Measurements from ENCODE around the gene SDHB. TPM values are rescaled to one million over a fixed set of nuclear protein-coding genes. Genes with fewer than 3 reads are reported as not detected.
A peak's percentile ranks its signal among the peaks of the same experiment; 100 is the strongest.

SDHB gene
- total RNA-seq, 4 donors from 2014 or later: 79.6 to 130 (median 86.3) TPM

DNA sequence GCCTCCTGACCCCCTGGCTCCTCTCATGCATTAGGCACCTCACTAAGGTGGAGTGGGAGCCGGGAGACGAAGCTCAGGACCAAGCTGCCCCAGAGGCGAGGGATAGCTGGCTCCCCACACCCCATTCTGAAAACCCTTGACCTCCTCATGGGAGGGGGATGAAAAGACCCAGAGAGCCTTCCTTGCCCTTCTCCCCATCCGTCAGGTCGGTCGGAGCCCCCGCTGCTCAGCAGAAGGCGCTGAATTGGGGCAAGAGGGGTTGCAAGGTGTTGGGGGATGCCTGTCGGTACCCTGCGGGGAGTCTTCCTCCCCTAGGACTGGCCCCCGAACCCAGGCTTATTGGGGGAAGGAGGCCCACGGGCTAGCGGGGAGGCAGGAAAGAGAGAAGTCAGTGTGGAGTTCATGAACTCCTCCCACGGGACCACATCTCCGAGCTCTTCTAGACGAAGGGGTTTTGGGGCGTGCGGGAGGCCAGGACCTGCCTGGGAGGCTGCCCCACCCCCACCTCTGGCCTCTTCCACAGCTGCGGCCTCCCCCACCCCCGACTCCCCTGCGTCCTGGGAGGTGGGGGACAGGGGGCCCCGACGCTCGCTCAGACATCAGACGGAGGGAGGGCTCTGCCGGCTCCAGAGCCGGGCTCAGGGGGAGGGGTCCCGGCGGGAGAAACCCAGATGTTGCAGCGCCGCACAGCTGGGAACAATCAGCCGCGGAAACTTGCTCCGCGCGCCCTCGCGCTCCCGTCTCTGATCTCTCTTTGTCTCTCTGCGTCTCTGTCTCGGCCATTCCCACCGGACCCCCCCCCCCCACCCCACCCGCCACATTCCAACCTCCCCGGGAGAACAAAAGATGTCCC lies 74.1 kb downstream of the SDHB start:
- H3K27me3 ChIP-seq: peaks cover 0 to 18% of the 10 kb centered on the region in 2 donors
- peaks cover 0 to 48% (median 4%) of the 10 kb centered on the region in 4 donors for H3K4me1 ChIP-seq
- H3K9me3 ChIP-seq: no peaks in the 10 kb centered on the region
- peaks cover 0 to 3% (median 0%) of the 10 kb centered on the region in 3 donors for H3K36me3 ChIP-seq
- H3K4me3 ChIP-seq: peak overlapping the region; percentile 25 to 60 (median 31)
- DNase-seq (ENCODE audit: low spot score in 2 of 2): no peak
- WGBS, 2 donors: 15 to 18% methylated on average over 41 to 43 of the region's 44 CpGs
- H3K27ac ChIP-seq: peak overlapping the region; percentile 31 to 85 (median 67)
- TF ChIP-seq EP300 (IDR thresholded peaks at IDR 0.05) (no peak), POLR2A (IDR thresholded peaks at IDR 0.05) (no peak), CTCF (IDR thresholded peaks at IDR 0.05) (no peak)

DNA sequence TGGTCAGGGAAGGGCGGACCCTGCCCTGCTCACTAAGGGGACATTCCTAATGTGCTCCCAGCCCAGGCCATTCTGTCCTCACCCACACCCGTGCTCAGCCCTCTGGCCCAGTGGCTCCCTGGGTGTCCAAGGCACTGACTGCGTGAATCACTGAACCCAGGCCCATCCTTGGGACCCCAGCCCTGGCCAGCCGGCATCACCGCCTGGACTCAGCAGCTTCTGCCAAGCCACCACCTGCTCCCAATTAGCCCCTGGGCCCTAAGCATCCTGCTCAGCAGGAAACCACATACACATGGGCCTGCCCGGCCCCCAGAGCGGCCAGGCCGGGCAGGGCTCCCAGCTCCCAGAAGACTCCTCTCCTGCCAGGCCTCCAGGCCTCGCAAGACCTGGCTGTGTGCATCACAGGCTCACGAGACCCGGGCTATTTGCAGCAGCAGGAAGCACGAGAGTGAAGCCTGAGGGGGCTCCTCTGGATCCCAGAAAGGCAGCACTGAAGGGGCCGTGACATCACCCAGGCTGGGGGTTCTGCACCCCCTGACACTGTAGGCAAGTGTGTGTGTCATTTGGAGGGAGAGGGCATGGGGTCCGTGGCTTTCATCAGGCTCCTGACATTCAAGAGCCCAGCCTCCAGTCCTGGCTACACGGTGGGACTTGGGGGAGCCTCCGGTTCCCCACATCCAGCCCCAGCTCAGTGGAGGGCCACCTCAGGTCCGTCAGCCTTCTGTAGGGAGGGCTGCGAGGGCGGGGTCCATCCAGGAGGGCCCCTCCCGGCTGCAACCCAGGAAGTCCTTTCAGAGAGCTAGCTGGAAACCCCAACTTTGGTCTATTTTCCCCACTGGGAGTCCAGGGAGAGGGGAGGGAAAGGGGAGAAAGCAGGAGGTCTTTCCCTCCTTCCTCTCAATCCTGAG lies 75.0 kb downstream of the SDHB start:
- Histone ChIP-seq H3K27ac (peak overlapping the region; percentile 31 to 85 (median 67)), H3K36me3 (no peaks in the 10 kb centered on the region), H3K9me3 (no peaks in the 10 kb centered on the region), H3K4me3 (peak overlapping the region in 3 of 4 donors; percentile 25 to 60 (median 28)), H3K27me3 (peaks cover 0 to 18% of the 10 kb centered on the region in 2 donors), H3K4me1 (peaks cover 0 to 43% (median 4%) of the 10 kb centered on the region in 4 donors)
- TF ChIP-seq POLR2A (IDR thresholded peaks at IDR 0.05) (no peak), EP300 (IDR thresholded peaks at IDR 0.05) (no peak), CTCF (IDR thresholded peaks at IDR 0.05) (no peak)
- peak; percentile 22 to 31 for DNase-seq (ENCODE audit: low spot score in 2 of 2)
- 63% methylated on average over 13 to 17 of the region's 20 CpGs for WGBS, 2 donors

DNA sequence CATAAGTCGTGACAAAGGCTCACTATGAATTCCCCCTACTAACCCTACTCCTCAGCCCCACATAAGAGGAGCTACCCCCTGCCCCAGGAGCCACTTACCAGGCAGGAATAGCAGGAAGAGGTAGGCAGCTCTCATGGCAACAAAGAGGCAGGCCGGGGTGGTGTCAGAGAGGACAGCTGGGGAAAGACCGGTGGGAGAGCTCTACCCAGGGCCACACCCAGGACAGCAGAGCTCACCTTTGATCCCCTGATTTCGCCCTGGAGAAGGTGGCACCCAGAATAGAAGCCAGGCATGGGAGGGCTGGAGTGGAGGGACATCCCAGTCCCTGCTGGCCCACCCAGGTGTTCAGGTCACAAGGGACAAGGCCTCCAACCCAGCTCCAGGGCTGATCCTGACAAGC lies 75.7 kb downstream of the SDHB start:
- Histone ChIP-seq H3K9me3 (no peaks in the 10 kb centered on the region), H3K4me1 (peaks cover 0 to 43% (median 4%) of the 10 kb centered on the region in 4 donors), H3K4me3 (no peak overlapping the region), H3K27ac (peak overlapping the region in 3 of 4 donors; percentile 55 to 85 (median 79)), H3K27me3 (peaks cover 0 to 18% of the 10 kb centered on the region in 2 donors), H3K36me3 (no peaks in the 10 kb centered on the region)
- no peak for DNase-seq (ENCODE audit: low spot score in 2 of 2)
- no peak for TF ChIP-seq CTCF (IDR thresholded peaks at IDR 0.05)
- TF ChIP-seq POLR2A (IDR thresholded peaks at IDR 0.05): no peak
- TF ChIP-seq EP300 (IDR thresholded peaks at IDR 0.05): no peak
- 87% methylated on average over 3 to 4 of the region's 4 CpGs for WGBS, 2 donors

DNA sequence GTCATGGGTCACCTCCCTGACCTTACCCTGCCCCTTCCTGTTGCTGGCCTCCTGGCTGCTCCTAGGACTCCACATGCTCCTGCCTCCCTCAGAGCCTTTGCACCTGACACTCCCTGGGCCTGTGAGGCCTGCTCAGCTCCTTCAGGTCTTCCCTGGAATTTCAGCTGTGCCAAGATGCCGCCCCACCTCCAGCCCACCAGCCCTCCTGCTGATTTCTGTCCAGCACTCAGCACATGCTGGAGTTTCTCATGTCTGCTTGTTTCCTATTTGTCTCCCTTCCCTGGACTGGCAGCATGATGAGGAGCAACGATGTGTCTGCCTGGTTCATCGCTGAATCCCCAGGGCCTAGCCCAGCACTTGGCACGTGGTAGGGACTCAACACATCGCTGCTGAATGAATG lies 76.5 kb downstream of the SDHB start:
- no peak for DNase-seq (ENCODE audit: low spot score in 2 of 2)
- Histone ChIP-seq H3K4me3 (no peak overlapping the region), H3K36me3 (no peaks in the 10 kb centered on the region), H3K4me1 (peaks cover 0 to 44% (median 4%) of the 10 kb centered on the region in 4 donors), H3K9me3 (no peaks in the 10 kb centered on the region), H3K27ac (peak overlapping the region in 1 of 4 donors; percentile 79), H3K27me3 (peaks cover 0 to 18% of the 10 kb centered on the region in 2 donors)
- WGBS, 2 donors: 86 to 95% methylated on average over 5 of the region's 5 CpGs
- TF ChIP-seq POLR2A (IDR thresholded peaks at IDR 0.05) (no peak), EP300 (IDR thresholded peaks at IDR 0.05) (no peak), CTCF (IDR thresholded peaks at IDR 0.05) (no peak)

Measured in tibial nerve (tissue), 4 donors.